Chondrocyte (in vitro differentiated cells): ENCODE results near the gene STPG3. TPM values are rescaled to one million over a fixed set of nuclear protein-coding genes. Genes with fewer than 3 reads are reported as not detected.
"Not testable (repeated sequence)": the region's sequence is repeated elsewhere in the genome, so short reads cannot be mapped to it uniquely, and the experiment has no call there.

Experiments
- DNase-seq: peaks from one replicate; pipeline ENCODE4 v3.0.0; 2021; ENCODE audit warnings: mixed read lengths, low spot score
- H3K27ac Mint-ChIP-seq: one replicate; pipeline ENCODE4 v1.8.0; 2021; ENCODE audit warnings: mild to moderate bottlenecking, moderate library complexity, mixed read lengths; ENCODE audit not compliant: unreplicated experiment
- H3K27me3 Mint-ChIP-seq: 2 replicates; pipeline ENCODE4 v1.8.0; 2021; ENCODE audit warnings: low read depth, mixed read lengths
- H3K36me3 Mint-ChIP-seq: 2 replicates; pipeline ENCODE4 v1.8.0; 2021; ENCODE audit warnings: low read depth, mixed read lengths
- H3K4me1 Mint-ChIP-seq: 2 replicates; pipeline ENCODE4 v1.8.0; 2021; ENCODE audit warnings: low read depth, mild to moderate bottlenecking, mixed read lengths
- H3K4me3 Mint-ChIP-seq: one replicate; pipeline ENCODE4 v1.8.0; 2021; ENCODE audit warnings: mild to moderate bottlenecking, moderate library complexity, mixed read lengths; ENCODE audit not compliant: unreplicated experiment
- H3K9me3 Mint-ChIP-seq: 2 replicates; pipeline ENCODE4 v1.8.0; 2021; ENCODE audit warnings: low read depth, mixed read lengths
- total RNA-seq: library from RNA; stranded (reverse); gene quantifications from 3 replicates; pipeline ENCODE4 v1.2.1, GENCODE V29; 2021
- TF ChIP-seq, protein P1 (sequence below): fragments of 200-600 bp; sonication (generic); IDR thresholded peaks from 2 replicates; pipeline ENCODE4 v1.5.0; 2021; ENCODE audit warnings: antibody characterized with exemption, mild to moderate bottlenecking, moderate library complexity

Gene STPG3
- total RNA-seq, 1 donor from 2014 or later, result not detected

DNA sequence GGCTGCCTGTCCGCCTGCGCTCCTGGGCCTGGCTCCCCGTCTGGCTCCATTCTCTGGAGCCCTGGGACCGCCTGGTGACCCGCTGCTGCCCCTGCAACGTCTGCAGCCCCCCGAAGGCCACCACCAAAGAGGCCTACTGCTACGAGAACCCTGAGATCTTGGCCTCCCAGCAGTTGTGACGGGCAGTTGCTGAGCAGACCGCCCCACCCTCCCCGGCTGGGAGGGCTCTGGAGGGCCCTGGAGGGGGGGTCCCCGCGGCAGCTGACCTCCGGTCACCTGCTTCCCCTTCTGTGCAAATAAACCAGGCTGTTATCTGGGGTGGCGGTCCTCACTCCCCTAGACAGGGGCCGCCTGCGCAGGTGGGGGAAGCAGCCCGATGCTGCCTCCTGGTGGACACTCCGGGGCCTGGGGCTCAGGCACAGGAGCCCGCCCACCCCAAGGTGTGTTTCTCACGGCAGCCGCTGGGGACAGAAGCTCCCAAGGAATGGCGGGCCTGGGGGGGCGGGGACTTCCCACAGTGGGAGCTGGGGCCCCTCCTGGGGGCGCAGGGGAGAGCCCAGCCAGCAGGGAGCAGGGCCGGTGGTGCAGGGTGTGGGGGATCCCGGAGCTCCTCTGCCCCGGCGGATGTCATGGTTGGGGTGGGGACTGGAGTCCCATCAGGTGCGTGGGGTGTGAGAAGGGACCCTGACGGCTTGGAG lies 14.7 kb upstream of the STPG3 start:
- DNase-seq, result no peak
- Mint-ChIP-seq H3K9me3 (no peaks in the 10 kb centered on the region), H3K4me1 (peaks cover 11% of the 10 kb centered on the region), H3K4me3 (no peak overlapping the region), H3K27me3 (no peaks in the 10 kb centered on the region), H3K27ac (no peak overlapping the region), H3K36me3 (no peaks in the 10 kb centered on the region)
- TF ChIP-seq, protein P1, sequence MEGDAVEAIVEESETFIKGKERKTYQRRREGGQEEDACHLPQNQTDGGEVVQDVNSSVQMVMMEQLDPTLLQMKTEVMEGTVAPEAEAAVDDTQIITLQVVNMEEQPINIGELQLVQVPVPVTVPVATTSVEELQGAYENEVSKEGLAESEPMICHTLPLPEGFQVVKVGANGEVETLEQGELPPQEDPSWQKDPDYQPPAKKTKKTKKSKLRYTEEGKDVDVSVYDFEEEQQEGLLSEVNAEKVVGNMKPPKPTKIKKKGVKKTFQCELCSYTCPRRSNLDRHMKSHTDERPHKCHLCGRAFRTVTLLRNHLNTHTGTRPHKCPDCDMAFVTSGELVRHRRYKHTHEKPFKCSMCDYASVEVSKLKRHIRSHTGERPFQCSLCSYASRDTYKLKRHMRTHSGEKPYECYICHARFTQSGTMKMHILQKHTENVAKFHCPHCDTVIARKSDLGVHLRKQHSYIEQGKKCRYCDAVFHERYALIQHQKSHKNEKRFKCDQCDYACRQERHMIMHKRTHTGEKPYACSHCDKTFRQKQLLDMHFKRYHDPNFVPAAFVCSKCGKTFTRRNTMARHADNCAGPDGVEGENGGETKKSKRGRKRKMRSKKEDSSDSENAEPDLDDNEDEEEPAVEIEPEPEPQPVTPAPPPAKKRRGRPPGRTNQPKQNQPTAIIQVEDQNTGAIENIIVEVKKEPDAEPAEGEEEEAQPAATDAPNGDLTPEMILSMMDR, result peak; percentile 99

DNA sequence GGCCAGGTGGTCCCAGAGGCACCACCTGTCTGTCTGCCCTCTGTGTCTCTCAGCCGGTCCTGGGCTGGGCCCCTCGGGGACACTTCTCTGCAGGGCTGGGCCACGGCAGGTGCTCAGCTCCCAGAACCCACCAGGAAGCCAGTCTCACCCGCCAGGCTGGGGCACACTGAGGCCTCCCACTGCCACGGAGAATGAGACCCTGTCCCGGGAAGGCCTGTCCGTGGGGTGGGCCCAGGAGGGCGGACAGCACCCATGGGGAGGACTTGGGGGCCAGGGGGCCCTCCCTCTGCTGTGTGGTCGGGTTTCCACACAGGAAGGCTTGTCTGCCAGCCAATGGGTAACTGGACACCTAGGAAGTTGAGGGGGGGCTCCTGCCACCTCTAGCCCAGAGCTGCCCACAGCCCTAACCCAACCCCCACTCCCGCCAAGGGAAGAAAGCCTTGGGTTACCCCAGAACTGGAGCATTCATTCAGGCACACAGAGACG lies 14.1 kb upstream of the STPG3 start:
- H3K4me1 Mint-ChIP-seq, result peaks cover 11% of the 10 kb centered on the region
- no peak overlapping the region for H3K4me3 Mint-ChIP-seq
- H3K27ac Mint-ChIP-seq, result no peak overlapping the region
- no peaks in the 10 kb centered on the region for H3K36me3 Mint-ChIP-seq
- H3K9me3 Mint-ChIP-seq, result no peaks in the 10 kb centered on the region
- TF ChIP-seq, protein P1, result peak; percentile 43
- H3K27me3 Mint-ChIP-seq, result no peaks in the 10 kb centered on the region
- DNase-seq, result no peak

DNA sequence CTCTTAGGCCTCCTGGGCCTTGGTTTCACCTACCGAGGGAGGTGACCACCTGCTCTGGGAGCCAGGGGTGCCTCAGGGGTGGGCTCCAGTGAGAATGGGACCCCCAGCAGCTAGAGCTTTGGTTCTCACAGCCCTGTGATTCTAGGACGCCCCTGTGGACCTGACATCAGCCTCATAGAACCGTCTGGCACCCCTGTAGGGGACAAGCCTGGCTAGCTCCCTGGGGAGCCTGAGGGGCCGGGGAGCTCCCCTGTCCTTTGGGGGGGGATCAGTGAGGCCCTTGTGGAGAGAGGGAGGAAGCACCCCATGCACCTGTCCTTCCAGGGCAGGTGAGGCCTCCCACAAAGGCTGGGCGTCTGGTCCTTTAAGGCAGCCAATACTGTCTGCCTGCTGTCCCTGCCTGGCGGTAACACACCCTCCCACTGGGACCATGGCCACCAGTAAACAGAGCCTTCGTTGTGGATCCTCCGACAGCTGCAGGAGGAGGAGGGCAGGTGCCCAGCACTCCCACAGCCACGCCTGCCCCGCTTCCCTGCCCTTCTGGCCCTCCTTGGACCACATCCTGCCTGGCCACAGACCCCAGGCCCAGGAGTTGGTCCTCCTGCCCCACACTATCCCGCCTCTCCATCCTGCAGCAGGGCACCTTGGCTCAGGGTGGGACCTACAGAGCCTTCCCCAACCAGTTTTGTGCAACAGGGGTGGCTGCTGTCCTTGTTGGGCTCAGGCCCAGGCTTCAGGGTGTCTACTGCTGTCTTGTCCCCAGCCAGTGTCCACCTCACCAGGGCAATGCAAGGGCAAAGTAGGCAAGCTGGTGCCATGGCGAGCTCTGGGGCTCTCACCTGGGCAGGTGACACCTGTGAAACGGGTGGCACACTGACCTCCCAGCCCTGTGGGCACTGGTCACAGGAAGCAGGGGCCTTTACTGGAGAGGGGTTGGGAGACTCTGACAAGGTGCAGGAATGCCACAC lies 13.0 kb upstream of the STPG3 start:
- H3K4me1 Mint-ChIP-seq, result peaks cover 21% of the 10 kb centered on the region
- H3K4me3 Mint-ChIP-seq, result no peak overlapping the region
- H3K27ac Mint-ChIP-seq, result no peak overlapping the region
- no peaks in the 10 kb centered on the region for H3K9me3 Mint-ChIP-seq
- DNase-seq, result no peak
- H3K27me3 Mint-ChIP-seq, result no peaks in the 10 kb centered on the region
- peaks cover 9% of the 10 kb centered on the region for H3K36me3 Mint-ChIP-seq
- TF ChIP-seq, protein P1, result no peak

DNA sequence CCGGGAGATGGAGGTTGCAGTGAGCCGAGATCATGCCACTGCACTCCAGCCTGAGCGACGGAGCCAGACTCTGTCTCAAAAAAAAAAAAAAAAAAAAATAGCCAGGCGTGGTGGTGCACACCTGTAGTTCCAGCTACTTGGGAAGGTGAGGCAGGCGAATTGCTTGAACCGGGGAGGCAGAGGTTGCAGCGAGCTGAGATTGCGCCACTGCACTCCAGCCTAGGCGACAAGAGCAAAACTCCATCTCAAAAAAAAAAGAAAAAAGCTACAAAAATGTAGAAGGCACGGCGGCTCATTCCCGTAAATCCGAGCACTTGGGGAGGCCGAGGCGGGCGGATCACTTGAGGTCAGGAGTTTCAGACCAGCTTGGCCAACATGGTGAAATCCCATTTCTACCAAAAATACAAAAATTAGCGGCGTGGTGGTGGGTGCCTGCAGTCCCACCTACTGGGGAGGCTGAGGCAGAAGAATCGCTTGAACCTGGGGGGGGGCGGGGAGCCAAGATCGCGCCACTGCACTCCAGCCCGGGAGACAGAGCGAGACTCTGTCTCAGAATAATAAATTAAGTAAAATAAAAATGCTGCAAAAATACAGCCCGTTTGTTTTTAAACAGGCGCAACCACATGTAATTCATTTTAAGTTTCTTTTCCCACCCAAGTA lies 11.4 kb upstream of the STPG3 start:
- DNase-seq, H3K9me3 Mint-ChIP-seq, H3K27me3 Mint-ChIP-seq: not testable (repeated sequence)
- Mint-ChIP-seq H3K4me3 (peak overlapping the region; percentile 70), H3K36me3 (peaks cover 10% of the 10 kb centered on the region), H3K27ac (peak overlapping the region; percentile 85), H3K4me1 (peaks cover 30% of the 10 kb centered on the region)

DNA sequence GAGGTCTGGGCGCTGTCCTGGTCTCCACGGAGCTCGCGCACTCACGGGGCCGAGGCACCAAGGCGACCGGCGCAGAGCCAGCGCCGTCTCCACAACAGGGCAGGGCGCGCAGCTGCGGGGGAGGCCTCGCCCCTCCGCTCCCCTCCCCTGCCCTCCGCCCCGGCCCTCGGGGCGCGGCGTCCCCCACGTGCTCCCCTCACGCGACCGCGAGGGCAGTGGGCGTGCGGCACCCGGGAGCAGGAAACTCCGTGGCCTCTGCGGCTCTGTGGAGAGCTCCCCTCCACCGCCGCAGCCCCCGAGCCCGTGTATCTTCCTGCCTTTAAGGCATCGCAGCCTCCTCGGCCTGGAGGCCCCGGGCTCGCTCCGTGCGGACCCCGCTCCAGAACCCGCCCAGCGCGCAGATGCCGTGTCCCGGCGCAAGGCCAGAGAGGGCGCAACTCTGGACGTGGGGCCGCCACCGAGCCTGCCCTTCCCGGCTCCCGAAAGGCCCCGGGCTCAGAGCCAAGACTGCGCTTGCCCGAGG lies 10.7 kb upstream of the STPG3 start:
- Mint-ChIP-seq H3K27ac (peak overlapping the region; percentile 85), H3K27me3 (no peaks in the 10 kb centered on the region), H3K36me3 (peaks cover 10% of the 10 kb centered on the region), H3K4me3 (peak overlapping the region; percentile 70), H3K4me1 (peaks cover 30% of the 10 kb centered on the region), H3K9me3 (no peaks in the 10 kb centered on the region)
- TF ChIP-seq, protein P1, result peak; percentile 33
- no peak for DNase-seq
